DND-41 (cell line): ENCODE results near the gene NMB.

Experiments
- ATAC-seq: fragments of 200-7000 bp; cut with Tn5 transposase; 3 replicates; pipeline ENCODE4 v1.9.1; 2021; ENCODE audit warnings: low read depth; ENCODE audit not compliant: insufficient read depth
- DNase-seq: peaks from one replicate; pipeline ENCODE4 v3.0.0-alpha.2; 2020
- H2AFZ ChIP-seq: 2 replicates; pipeline ENCODE4 v1.6.0; 2012; ENCODE audit warnings: low read depth, low read length
- H3K27ac ChIP-seq: 2 replicates; pipeline ENCODE4 v1.5.1; 2012; ENCODE audit warnings: low read length, inconsistent platforms
- H3K27me3 ChIP-seq: fragments of 200-600 bp; sonication (generic); 2 replicates; pipeline ENCODE4 v1.6.0; 2012; ENCODE audit warnings: low read length, mild to moderate bottlenecking, inconsistent platforms; ENCODE audit not compliant: insufficient read depth, poor library complexity
- H3K36me3 ChIP-seq: 2 replicates; pipeline ENCODE4 v1.5.1; 2012; ENCODE audit warnings: low read length, inconsistent platforms; ENCODE audit not compliant: insufficient read depth
- H3K4me1 ChIP-seq: 2 replicates; pipeline ENCODE4 v1.5.1; 2012; ENCODE audit warnings: mild to moderate bottlenecking, low read length; ENCODE audit not compliant: insufficient read depth
- H3K4me2 ChIP-seq: 2 replicates; pipeline ENCODE4 v1.6.0; 2012; ENCODE audit warnings: mild to moderate bottlenecking, moderate library complexity, low read length, inconsistent platforms; ENCODE audit not compliant: insufficient read depth
- H3K4me3 ChIP-seq, 2 experiments: fragments of 200-600 bp in 1 of 2; shearing (Covaris generic) in 1 of 2; 2 replicates each; pipeline ENCODE4 v1.5.1; 2012 to 2016; ENCODE audit warnings: inconsistent platforms in 2 of 2, low read length in 2 of 2, mild to moderate bottlenecking in 2 of 2, low read depth in 1 of 2, moderate library complexity in 1 of 2
- H3K79me2 ChIP-seq: 2 replicates; pipeline ENCODE4 v1.6.0; 2012; ENCODE audit warnings: low read length, inconsistent platforms; ENCODE audit not compliant: insufficient read depth
- H3K9ac ChIP-seq: 2 replicates; pipeline ENCODE4 v1.6.0; 2012; ENCODE audit warnings: low read depth, mild to moderate bottlenecking, inconsistent platforms, low read length, moderate library complexity
- H3K9me3 ChIP-seq: 2 replicates; pipeline ENCODE4 v1.5.1; 2012; ENCODE audit warnings: low read length, moderate library complexity, mild to moderate bottlenecking, inconsistent platforms; ENCODE audit not compliant: insufficient read depth, severe bottlenecking
- H4K20me1 ChIP-seq: 2 replicates; pipeline ENCODE4 v1.6.0; 2012; ENCODE audit warnings: low read length; ENCODE audit not compliant: insufficient read depth
- CTCF ChIP-seq: IDR thresholded peaks from 2 replicates; pipeline ENCODE4 v1.5.1; 2012; ENCODE audit warnings: borderline replicate concordance, low read length, moderate library complexity, mild to moderate bottlenecking; ENCODE audit not compliant: poor library complexity, severe bottlenecking; ENCODE audit errors: extremely low read depth
- EZH2 ChIP-seq: IDR thresholded peaks from 3 replicates; pipeline ENCODE4 v1.6.1; 2012; ENCODE audit warnings: borderline replicate concordance, low read depth, mild to moderate bottlenecking, moderate library complexity, low read length, inconsistent platforms; ENCODE audit not compliant: severe bottlenecking

Gene NMB

GRCh38 chr15:84656972-84657371 lies 1.0 kb downstream of the NMB start:
- TF ChIP-seq EZH2 (no peak), CTCF (no peak)
- Histone ChIP-seq H3K9me3 (no peaks in the 10 kb centered on the region), H3K79me2 (peaks cover 21% of the 10 kb centered on the region), H3K4me1 (peaks cover 53% of the 10 kb centered on the region), H3K27me3 (no peaks in the 10 kb centered on the region), H4K20me1 (no peaks in the 10 kb centered on the region; the same call in 1 of the 2 replicates), H3K9ac (peak overlapping the region; percentile 69; the same call in 1 of the 2 replicates), H3K4me2 (peak overlapping the region; percentile 77), H3K27ac (no peak overlapping the region), H3K36me3 (peaks cover 10% of the 10 kb centered on the region), H2AFZ (no peak overlapping the region), H3K4me3 (peak overlapping the region in 1 of 2 experiments; percentile 61; a peak in 2 of 4 replicates)
- ATAC-seq (no peak), DNase-seq (no peak)

DNA sequence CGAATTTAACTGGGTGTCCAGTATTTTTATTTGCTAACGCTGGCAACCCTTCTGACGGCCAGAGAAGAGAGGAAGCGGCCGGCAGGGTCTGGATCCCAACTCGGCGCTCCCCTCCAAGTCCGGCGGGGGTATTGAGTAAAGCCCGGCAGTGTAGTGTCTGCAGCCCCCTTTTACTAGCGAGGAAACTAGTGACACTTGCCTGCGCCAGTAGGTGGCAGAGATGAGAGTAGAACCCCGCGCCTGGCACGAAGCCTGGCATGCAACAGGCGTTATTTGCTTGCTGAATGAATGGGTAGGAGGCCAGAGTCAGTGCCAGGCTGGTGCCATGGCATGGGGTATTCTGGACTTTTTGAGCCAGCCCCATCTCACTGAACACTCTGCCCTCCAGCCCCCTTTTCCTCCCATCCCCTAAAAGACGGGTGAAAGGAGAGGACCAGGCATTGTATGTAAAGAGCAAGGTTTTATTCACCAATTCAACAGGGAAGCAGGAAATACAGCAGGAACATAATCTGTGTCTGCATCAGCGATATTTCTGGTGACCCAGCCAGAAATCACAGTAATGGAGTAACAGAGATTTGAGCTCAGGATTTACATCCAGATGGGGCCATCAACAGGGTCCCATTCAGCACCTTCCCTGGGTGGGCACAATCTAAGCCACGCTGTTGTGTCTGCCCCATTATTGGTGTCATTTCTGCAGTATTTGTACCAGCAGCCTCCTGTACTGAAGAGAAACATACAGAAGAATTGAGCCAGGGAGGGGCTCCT lies 3.1 kb downstream of the NMB start:
- DNase-seq (peak; percentile 84), ATAC-seq (peak; percentile 63)
- H3K9ac ChIP-seq, result peak overlapping the region; percentile 71
- peak overlapping the region; percentile 89 for H3K27ac ChIP-seq
- peaks cover 25% of the 10 kb centered on the region for H3K79me2 ChIP-seq
- peaks cover 20% of the 10 kb centered on the region for H3K36me3 ChIP-seq
- peak overlapping the region; percentile 89 for H2AFZ ChIP-seq
- H3K4me1 ChIP-seq, result peaks cover 55% of the 10 kb centered on the region
- H3K9me3 ChIP-seq, result no peaks in the 10 kb centered on the region
- peak overlapping the region; percentile 72 for H3K4me2 ChIP-seq
- peak overlapping the region; percentile 65 to 92 for H3K4me3 ChIP-seq
- TF ChIP-seq EZH2 (no peak), CTCF (peak; percentile 86)
- H3K27me3 ChIP-seq, result no peaks in the 10 kb centered on the region
- no peaks in the 10 kb centered on the region; the same call in 1 of the 2 replicates for H4K20me1 ChIP-seq

DNA sequence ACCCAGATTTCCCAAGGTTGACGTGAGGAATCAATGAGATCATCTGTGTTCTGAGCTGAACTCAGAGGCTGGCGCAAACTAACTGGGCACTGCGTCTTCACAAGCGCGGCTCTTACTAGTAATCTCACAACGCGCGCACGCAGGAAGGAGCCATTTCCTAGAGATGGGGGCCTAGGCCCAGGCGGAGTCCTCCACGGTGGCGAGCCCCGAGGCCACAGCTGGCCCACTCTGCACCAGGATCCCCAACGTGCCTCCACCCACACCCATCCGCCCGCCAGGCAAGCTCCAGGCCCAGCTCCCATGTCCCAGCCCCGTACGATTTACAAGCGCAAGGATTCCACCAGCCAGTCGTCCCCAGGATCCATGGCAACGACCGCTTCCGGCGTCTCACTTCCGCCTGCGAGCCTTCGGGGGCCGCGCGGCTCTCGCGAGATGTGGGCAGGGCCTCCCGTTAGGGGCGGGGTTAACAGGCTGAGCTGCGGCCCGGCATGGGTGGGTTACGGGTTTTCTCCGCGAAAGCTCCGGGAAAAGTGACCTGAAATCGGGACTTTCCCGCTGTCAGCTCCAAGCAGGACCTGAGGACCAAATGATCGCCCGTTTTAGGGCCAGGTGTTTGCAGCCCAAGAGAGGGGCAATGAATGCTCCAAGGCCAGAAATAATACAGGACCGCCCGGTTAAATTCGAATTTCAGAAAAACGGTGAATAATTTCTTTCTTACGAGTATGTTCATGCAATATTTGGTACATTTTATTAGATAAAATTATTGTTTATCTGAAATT lies 3.9 kb downstream of the NMB start, which contains the start of gene WDR73:
TSS of gene WDR73 (minus strand) at position 374 of the 779 bp plus-strand sequence. CDS start at position 365, 9 bp downstream.
- Histone ChIP-seq H3K4me3 (peak within 1 kb of the TSS; percentile 65 to 92), H3K36me3 (peaks cover 27% of the 10 kb centered on the region), H3K4me2 (peak within 1 kb of the TSS; percentile 72), H3K9me3 (no peaks in the 10 kb centered on the region), H4K20me1 (no peaks in the 10 kb centered on the region; the same call in 1 of the 2 replicates), H3K9ac (peak within 1 kb of the TSS; percentile 71), H3K27ac (peak within 1 kb of the TSS; percentile 89), H3K4me1 (peaks cover 54% of the 10 kb centered on the region), H3K27me3 (no peaks in the 10 kb centered on the region), H3K79me2 (peaks cover 25% of the 10 kb centered on the region), H2AFZ (peak within 1 kb of the TSS; percentile 89)
- no peak for TF ChIP-seq CTCF
- TF ChIP-seq EZH2, result no peak
- ATAC-seq, result peak; percentile 78
- DNase-seq, result peak; percentile 95
